ENCODE results near the gene CSF1R. TPM values are rescaled to one million over a fixed set of nuclear protein-coding genes. Genes with fewer than 3 reads are reported as not detected.

Gene CSF1R
- total RNA-seq, 1 experiment from 2014 or later = not detected

GRCh38 chr5:150125334-150125733 lies 39.0 kb upstream of the CSF1R start:
- no TSS peak for BruUV-seq (replicated peaks)
- no peak for DNase-seq (ENCODE audit: low spot score)
- Histone ChIP-seq H3K4me3 (ENCODE audit: low read depth, low read length, poor library complexity, severe bottlenecking) (no peak overlapping the region), H3K27ac (ENCODE audit: low read depth, low read length, poor library complexity, severe bottlenecking) (no peak overlapping the region), H3K4me1 (ENCODE audit: insufficient read depth, low read length, poor library complexity, severe bottlenecking) (no peaks in the 10 kb centered on the region), H3K36me3 (ENCODE audit: insufficient read depth, low read length, poor library complexity, severe bottlenecking) (peaks cover 15% of the 10 kb centered on the region), H3K27me3 (replicated peaks; ENCODE audit: insufficient read depth, low read depth, low read length, poor library complexity) (no peaks in the 10 kb centered on the region), H3K9me3 (ENCODE audit: low read depth, low read length, poor library complexity, severe bottlenecking) (no peaks in the 10 kb centered on the region)
- no peak for TF ChIP-seq CTCF (conservative IDR thresholded peaks at IDR 0.05; ENCODE audit: low read depth, low read length)
- no peak for TF ChIP-seq EZH2 (IDR thresholded peaks at IDR 0.05; ENCODE audit: borderline replicate concordance, low read depth, low read length, poor library complexity, severe bottlenecking)
- ChIA-PET CTCF (no interaction called here), POLR2A (ENCODE audit: low non-redundant PET) (no interaction called here)
- intact Hi-C loops (cut with micrococcal nuclease; ENCODE audit: unreplicated experiment) = no loop called here

- POLR2A ChIA-PET (ENCODE audit: low non-redundant PET) = no interaction called here
Observed at GRCh38 chr5:150124596-150124995, 38.2 kb upstream of the CSF1R start.

GRCh38 chr5:150124111-150124557 lies 37.8 kb upstream of the CSF1R start:
- Histone ChIP-seq H3K4me3 (ENCODE audit: low read depth, low read length, poor library complexity, severe bottlenecking) (no peak overlapping the region), H3K36me3 (ENCODE audit: insufficient read depth, low read length, poor library complexity, severe bottlenecking) (peaks cover 8% of the 10 kb centered on the region), H3K4me1 (ENCODE audit: insufficient read depth, low read length, poor library complexity, severe bottlenecking) (no peaks in the 10 kb centered on the region), H3K9me3 (ENCODE audit: low read depth, low read length, poor library complexity, severe bottlenecking) (no peaks in the 10 kb centered on the region), H3K27ac (ENCODE audit: low read depth, low read length, poor library complexity, severe bottlenecking) (no peak overlapping the region), H3K27me3 (replicated peaks; ENCODE audit: insufficient read depth, low read depth, low read length, poor library complexity) (no peaks in the 10 kb centered on the region)
- TF ChIP-seq CTCF (conservative IDR thresholded peaks at IDR 0.05; ENCODE audit: low read depth, low read length) (no peak), EZH2 (IDR thresholded peaks at IDR 0.05; ENCODE audit: borderline replicate concordance, low read depth, low read length, poor library complexity, severe bottlenecking) (no peak)
- DNase-seq (ENCODE audit: low spot score) = no peak
- BruUV-seq (replicated peaks) = no TSS peak
- POLR2A ChIA-PET (ENCODE audit: low non-redundant PET) = no interaction called here
- intact Hi-C loops (cut with micrococcal nuclease; ENCODE audit: unreplicated experiment) = no loop called here
- CTCF ChIA-PET = no interaction called here

More at GRCh38 chr5:150124596-150124995, 38.2 kb upstream of the CSF1R start:
- no peak for DNase-seq (ENCODE audit: low spot score)
- peaks cover 12% of the 10 kb centered on the region for H3K36me3 ChIP-seq (ENCODE audit: insufficient read depth, low read length, poor library complexity, severe bottlenecking)
- CTCF ChIA-PET = no interaction called here
- TF ChIP-seq EZH2 (IDR thresholded peaks at IDR 0.05; ENCODE audit: borderline replicate concordance, low read depth, low read length, poor library complexity, severe bottlenecking) = no peak
- no peak overlapping the region for H3K4me3 ChIP-seq (ENCODE audit: low read depth, low read length, poor library complexity, severe bottlenecking)
- no peaks in the 10 kb centered on the region for H3K9me3 ChIP-seq (ENCODE audit: low read depth, low read length, poor library complexity, severe bottlenecking)
- H3K27ac ChIP-seq (ENCODE audit: low read depth, low read length, poor library complexity, severe bottlenecking) = no peak overlapping the region
- no peaks in the 10 kb centered on the region for H3K4me1 ChIP-seq (ENCODE audit: insufficient read depth, low read length, poor library complexity, severe bottlenecking)
- BruUV-seq (replicated peaks) = no TSS peak
- no peaks in the 10 kb centered on the region for H3K27me3 ChIP-seq (replicated peaks; ENCODE audit: insufficient read depth, low read depth, low read length, poor library complexity)
- intact Hi-C loops (cut with micrococcal nuclease; ENCODE audit: unreplicated experiment) = no loop called here

GRCh38 chr5:150123542-150123941 lies 37.2 kb upstream of the CSF1R start:
- no peak overlapping the region for H3K4me3 ChIP-seq (ENCODE audit: low read depth, low read length, poor library complexity, severe bottlenecking)
- no peaks in the 10 kb centered on the region for H3K4me1 ChIP-seq (ENCODE audit: insufficient read depth, low read length, poor library complexity, severe bottlenecking)
- BruUV-seq (replicated peaks) = no TSS peak
- TF ChIP-seq EZH2 (IDR thresholded peaks at IDR 0.05; ENCODE audit: borderline replicate concordance, low read depth, low read length, poor library complexity, severe bottlenecking) = no peak
- TF ChIP-seq CTCF (conservative IDR thresholded peaks at IDR 0.05; ENCODE audit: low read depth, low read length) = no peak
- POLR2A ChIA-PET (ENCODE audit: low non-redundant PET) = no interaction called here
- H3K9me3 ChIP-seq (ENCODE audit: low read depth, low read length, poor library complexity, severe bottlenecking) = no peaks in the 10 kb centered on the region
- CTCF ChIA-PET = no interaction called here
- H3K36me3 ChIP-seq (ENCODE audit: insufficient read depth, low read length, poor library complexity, severe bottlenecking) = peaks cover 4% of the 10 kb centered on the region
- H3K27me3 ChIP-seq (replicated peaks; ENCODE audit: insufficient read depth, low read depth, low read length, poor library complexity) = no peaks in the 10 kb centered on the region
- intact Hi-C loops (cut with micrococcal nuclease; ENCODE audit: unreplicated experiment) = no loop called here
- no peak overlapping the region for H3K27ac ChIP-seq (ENCODE audit: low read depth, low read length, poor library complexity, severe bottlenecking)
- DNase-seq (ENCODE audit: low spot score) = no peak
